ENCODE results near the gene CKAP2L. TPM values are rescaled to one million over a fixed set of nuclear protein-coding genes. Genes with fewer than 3 reads are reported as not detected.

The CKAP2L gene
- total and polyA plus RNA-seq, 10 of the 15 experiments (the other 5 are each of a cell fraction or from before 2014, with no cell fraction given) = 10.5 to 37.4 (median 20.2) TPM

DNA sequence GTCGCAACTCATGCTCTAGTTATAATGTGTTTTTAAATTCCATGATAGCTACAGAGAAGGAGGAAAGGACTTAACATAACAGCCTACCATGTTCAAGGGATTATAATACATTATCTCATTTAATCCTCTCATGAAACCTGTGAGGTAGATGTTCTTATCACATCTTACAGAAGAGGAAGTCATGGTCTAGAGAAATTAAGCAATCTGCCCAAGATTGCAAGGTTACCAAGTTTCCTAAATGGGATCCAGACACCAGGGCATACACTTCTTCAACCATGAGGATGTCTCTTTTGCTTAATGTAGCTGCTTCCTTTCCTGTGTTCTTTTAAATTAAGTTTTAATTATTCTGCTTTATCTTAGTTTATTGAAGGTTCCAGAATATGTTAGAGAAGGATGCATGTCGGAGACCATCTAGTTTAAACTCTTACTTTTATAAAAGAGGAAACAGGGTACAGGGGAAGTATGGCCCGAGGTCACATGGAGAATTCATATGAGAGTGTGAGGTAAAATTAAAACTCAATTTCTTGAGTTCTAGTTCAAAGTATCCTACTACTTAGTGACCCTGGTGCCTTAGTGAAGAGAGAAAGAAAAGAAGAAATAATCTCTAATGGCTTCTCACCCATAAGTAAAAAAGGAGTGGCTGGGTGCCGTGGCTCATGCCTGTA lies 23.5 kb upstream of the CKAP2L start (continued):
- TF ChIP-seq TCF7 (IDR thresholded peaks at IDR 0.05; ENCODE audit: borderline replicate concordance) (no peak), EGR1 (IDR thresholded peaks at IDR 0.05; ENCODE audit: borderline replicate concordance in 1 of 2, low read depth in 2 of 2, low read length in 2 of 2) (no peak)

DNA sequence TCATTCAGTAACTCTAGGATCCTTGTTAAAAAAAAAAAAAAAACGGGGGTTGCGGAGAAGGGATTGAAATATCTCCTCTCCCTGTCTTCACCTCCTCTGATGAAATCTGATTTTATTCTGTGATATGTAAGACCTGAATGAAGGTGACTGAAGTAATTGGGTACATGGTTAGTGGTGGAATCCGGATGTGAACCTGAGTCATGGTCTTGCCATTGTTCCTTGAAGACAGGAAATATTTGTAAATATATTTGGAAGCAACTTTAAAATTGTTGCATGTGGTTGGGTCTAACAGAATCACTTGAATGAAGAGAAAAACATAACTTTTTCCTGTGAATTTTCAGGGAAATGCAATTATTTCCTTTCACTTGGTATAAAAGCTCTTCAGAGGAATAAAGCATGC lies 22.9 kb upstream of the CKAP2L start:
- no peaks in the 10 kb centered on the region for H3K27me3 ChIP-seq (replicated peaks in 1 of 2; ENCODE audit: control insufficient read depth in 2 of 2, insufficient read depth in 2 of 2, low read length in 1 of 2)
- DNase-seq (ENCODE audit: low read depth, low spot score) (no peak), ATAC-seq (no peak), FAIRE-seq (no peak)
- no peaks in the 10 kb centered on the region for H3K36me3 ChIP-seq (ENCODE audit: control insufficient read depth in 2 of 2, insufficient read depth in 2 of 2, low read length in 1 of 2)
- H3K4me1 ChIP-seq (ENCODE audit: control insufficient read depth, insufficient read depth, low read length) = peaks cover 11% of the 10 kb centered on the region
- ChIA-PET SMC1A (ENCODE audit: uncharacterized antibody, unreplicated experiment) (interaction anchor here (1.4 to 2.0 kb wide), 3 partner anchors 16 to 38 kb away, joined by 3 to 7 read pairs (median 4); no protein-coding TSS in a partner anchor), CTCF (interaction anchor here (1.3 to 4.8 kb wide), 2 partner anchors 43 to 98 kb away, joined by 5 to 17 read pairs; no protein-coding TSS in a partner anchor), POLR2A (no interaction called here), RAD21 (ENCODE audit: unreplicated experiment) (no interaction called here)
- intact Hi-C loops (cut with micrococcal nuclease; ENCODE audit: unreplicated experiment) = no loop called here
- no peaks in the 10 kb centered on the region for H4K20me1 ChIP-seq (ENCODE audit: control insufficient read depth, insufficient read depth)
- no peaks in the 10 kb centered on the region; the same call in 2 of the 3 replicates for H3K9me3 ChIP-seq (replicated peaks; ENCODE audit: control insufficient read depth, insufficient read depth, low read length)
- in situ Hi-C loops (cut with MboI) = no loop called here
- H3K9ac ChIP-seq (ENCODE audit: control insufficient read depth, insufficient read depth, low read length) = no peak overlapping the region
- H3K79me2 ChIP-seq (ENCODE audit: control insufficient read depth, insufficient read depth, low read length) = no peaks in the 10 kb centered on the region
- H3K4me2 ChIP-seq (ENCODE audit: control insufficient read depth, insufficient read depth) = no peak overlapping the region
- no TSS peak for BruUV-seq (replicated peaks)
- H3K27ac ChIP-seq (ENCODE audit: control insufficient read depth, insufficient read depth) = no peak overlapping the region
- H2AFZ ChIP-seq (ENCODE audit: control insufficient read depth, low read depth, low read length) = no peak overlapping the region
- WGBS (ENCODE audit: insufficient coverage, insufficient replicate concordance, low lambda C conversion rate, missing lambda C conversion rate) = 77% methylated on average over 3 of the region's 3 CpGs
- H3K4me3 ChIP-seq = no peak overlapping the region
- TF ChIP-seq DPF2 (IDR thresholded peaks at IDR 0.05) (no peak), HDGF (IDR thresholded peaks at IDR 0.05) (no peak), NFYB (IDR thresholded peaks at IDR 0.05; ENCODE audit: insufficient read depth, low read depth, low read length) (no peak), TCF12 (IDR thresholded peaks at IDR 0.05; ENCODE audit: low read depth, low read length) (no peak), TCF7 (IDR thresholded peaks at IDR 0.05; ENCODE audit: borderline replicate concordance) (no peak), POLR2AphosphoS5 (IDR thresholded peaks at IDR 0.05; ENCODE audit: low read length) (no peak), KAT2A (conservative IDR thresholded peaks at IDR 0.05; ENCODE audit: control insufficient read depth, low read depth, low read length) (no peak), HDAC6 (IDR thresholded peaks at IDR 0.05; ENCODE audit: unreplicated experiment) (no peak), ZNF24 (IDR thresholded peaks at IDR 0.05) (no peak)
- TF ChIP-seq, protein P1, sequence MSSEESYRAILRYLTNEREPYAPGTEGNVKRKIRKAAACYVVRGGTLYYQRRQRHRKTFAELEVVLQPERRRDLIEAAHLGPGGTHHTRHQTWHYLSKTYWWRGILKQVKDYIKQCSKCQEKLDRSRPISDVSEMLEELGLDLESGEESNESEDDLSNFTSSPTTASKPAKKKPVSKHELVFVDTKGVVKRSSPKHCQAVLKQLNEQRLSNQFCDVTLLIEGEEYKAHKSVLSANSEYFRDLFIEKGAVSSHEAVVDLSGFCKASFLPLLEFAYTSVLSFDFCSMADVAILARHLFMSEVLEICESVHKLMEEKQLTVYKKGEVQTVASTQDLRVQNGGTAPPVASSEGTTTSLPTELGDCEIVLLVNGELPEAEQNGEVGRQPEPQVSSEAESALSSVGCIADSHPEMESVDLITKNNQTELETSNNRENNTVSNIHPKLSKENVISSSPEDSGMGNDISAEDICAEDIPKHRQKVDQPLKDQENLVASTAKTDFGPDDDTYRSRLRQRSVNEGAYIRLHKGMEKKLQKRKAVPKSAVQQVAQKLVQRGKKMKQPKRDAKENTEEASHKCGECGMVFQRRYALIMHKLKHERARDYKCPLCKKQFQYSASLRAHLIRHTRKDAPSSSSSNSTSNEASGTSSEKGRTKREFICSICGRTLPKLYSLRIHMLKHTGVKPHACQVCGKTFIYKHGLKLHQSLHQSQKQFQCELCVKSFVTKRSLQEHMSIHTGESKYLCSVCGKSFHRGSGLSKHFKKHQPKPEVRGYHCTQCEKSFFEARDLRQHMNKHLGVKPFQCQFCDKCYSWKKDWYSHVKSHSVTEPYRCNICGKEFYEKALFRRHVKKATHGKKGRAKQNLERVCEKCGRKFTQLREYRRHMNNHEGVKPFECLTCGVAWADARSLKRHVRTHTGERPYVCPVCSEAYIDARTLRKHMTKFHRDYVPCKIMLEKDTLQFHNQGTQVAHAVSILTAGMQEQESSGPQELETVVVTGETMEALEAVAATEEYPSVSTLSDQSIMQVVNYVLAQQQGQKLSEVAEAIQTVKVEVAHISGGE (CRISPR knock-in tag; IDR thresholded peaks at IDR 0.05) = no peak
- TF ChIP-seq, protein P2, sequence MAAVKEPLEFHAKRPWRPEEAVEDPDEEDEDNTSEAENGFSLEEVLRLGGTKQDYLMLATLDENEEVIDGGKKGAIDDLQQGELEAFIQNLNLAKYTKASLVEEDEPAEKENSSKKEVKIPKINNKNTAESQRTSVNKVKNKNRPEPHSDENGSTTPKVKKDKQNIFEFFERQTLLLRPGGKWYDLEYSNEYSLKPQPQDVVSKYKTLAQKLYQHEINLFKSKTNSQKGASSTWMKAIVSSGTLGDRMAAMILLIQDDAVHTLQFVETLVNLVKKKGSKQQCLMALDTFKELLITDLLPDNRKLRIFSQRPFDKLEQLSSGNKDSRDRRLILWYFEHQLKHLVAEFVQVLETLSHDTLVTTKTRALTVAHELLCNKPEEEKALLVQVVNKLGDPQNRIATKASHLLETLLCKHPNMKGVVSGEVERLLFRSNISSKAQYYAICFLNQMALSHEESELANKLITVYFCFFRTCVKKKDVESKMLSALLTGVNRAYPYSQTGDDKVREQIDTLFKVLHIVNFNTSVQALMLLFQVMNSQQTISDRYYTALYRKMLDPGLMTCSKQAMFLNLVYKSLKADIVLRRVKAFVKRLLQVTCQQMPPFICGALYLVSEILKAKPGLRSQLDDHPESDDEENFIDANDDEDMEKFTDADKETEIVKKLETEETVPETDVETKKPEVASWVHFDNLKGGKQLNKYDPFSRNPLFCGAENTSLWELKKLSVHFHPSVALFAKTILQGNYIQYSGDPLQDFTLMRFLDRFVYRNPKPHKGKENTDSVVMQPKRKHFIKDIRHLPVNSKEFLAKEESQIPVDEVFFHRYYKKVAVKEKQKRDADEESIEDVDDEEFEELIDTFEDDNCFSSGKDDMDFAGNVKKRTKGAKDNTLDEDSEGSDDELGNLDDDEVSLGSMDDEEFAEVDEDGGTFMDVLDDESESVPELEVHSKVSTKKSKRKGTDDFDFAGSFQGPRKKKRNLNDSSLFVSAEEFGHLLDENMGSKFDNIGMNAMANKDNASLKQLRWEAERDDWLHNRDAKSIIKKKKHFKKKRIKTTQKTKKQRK (IDR thresholded peaks at IDR 0.05; ENCODE audit: low read depth, low read length) = no peak
- TF ChIP-seq, protein P3, sequence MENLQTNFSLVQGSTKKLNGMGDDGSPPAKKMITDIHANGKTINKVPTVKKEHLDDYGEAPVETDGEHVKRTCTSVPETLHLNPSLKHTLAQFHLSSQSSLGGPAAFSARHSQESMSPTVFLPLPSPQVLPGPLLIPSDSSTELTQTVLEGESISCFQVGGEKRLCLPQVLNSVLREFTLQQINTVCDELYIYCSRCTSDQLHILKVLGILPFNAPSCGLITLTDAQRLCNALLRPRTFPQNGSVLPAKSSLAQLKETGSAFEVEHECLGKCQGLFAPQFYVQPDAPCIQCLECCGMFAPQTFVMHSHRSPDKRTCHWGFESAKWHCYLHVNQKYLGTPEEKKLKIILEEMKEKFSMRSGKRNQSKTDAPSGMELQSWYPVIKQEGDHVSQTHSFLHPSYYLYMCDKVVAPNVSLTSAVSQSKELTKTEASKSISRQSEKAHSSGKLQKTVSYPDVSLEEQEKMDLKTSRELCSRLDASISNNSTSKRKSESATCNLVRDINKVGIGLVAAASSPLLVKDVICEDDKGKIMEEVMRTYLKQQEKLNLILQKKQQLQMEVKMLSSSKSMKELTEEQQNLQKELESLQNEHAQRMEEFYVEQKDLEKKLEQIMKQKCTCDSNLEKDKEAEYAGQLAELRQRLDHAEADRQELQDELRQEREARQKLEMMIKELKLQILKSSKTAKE (IDR thresholded peaks at IDR 0.05; ENCODE audit: low read depth, poor library complexity, severe bottlenecking) = no peak
